ENCODE measurements around the gene POU6F2.
"Not testable (repeated sequence)": the region's sequence is repeated elsewhere in the genome, so short reads cannot be mapped to it uniquely, and the experiment has no call there.

DNA sequence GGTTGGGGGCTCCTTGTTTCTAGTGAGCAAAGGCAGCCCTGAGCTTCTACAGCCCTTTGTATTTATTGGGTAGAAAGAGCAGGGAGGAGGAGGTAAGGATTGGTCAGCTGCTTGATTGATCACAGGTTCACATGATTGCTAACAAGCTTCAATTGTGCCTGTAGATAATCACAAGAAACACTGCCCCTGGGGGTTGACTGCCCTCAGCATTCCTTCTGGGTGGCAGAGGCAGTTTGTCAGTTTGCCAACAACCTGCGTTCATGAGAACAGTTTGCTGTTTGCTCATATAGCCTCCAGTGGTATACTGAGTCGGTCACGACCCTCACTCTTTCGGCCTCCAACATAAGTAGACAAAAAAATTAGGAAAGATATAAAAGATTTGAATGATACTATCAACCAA is 30.2 kb upstream of the POU6F2 start:
- TF ChIP-seq, protein P1, sequence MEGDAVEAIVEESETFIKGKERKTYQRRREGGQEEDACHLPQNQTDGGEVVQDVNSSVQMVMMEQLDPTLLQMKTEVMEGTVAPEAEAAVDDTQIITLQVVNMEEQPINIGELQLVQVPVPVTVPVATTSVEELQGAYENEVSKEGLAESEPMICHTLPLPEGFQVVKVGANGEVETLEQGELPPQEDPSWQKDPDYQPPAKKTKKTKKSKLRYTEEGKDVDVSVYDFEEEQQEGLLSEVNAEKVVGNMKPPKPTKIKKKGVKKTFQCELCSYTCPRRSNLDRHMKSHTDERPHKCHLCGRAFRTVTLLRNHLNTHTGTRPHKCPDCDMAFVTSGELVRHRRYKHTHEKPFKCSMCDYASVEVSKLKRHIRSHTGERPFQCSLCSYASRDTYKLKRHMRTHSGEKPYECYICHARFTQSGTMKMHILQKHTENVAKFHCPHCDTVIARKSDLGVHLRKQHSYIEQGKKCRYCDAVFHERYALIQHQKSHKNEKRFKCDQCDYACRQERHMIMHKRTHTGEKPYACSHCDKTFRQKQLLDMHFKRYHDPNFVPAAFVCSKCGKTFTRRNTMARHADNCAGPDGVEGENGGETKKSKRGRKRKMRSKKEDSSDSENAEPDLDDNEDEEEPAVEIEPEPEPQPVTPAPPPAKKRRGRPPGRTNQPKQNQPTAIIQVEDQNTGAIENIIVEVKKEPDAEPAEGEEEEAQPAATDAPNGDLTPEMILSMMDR (IDR thresholded peaks at IDR 0.05), result not testable (repeated sequence)
- not testable (repeated sequence) for TF ChIP-seq POLR2A, POLR2AphosphoS5 (IDR thresholded peaks at IDR 0.05)

Data from breast epithelium (tissue), 3 donors.